Lower leg skin (tissue), 4 donors: ENCODE measurements around the gene ALG12. TPM values are rescaled to one million over a fixed set of nuclear protein-coding genes. Genes with fewer than 3 reads are reported as not detected.

Experiments used
- DNase-seq, 2 donors: peaks; one replicate each; pipeline ENCODE4 v3.0.0-alpha.2; 2019; ENCODE audit warnings: low spot score in 2 of 2
- H3K4me3 ChIP-seq: fragments of 200-600 bp; sonication (generic); 2 replicates; pipeline ENCODE4 v1.5.1; 2017; ENCODE audit warnings: mild to moderate bottlenecking, low read depth; ENCODE audit not compliant: poor library complexity, severe bottlenecking
- CTCF ChIP-seq, 3 donors: fragments of 450-650 bp; IDR thresholded peaks; one replicate each; pipeline ENCODE4 v1.5.1; 2016; ENCODE audit warnings: antibody characterized with exemption in 3 of 3, mild to moderate bottlenecking in 3 of 3, moderate library complexity in 2 of 3
- POLR2A ChIP-seq, 2 donors: fragments of 450-650 bp; IDR thresholded peaks; one replicate each; pipeline ENCODE4 v1.6.1; 2016 to 2017; ENCODE audit warnings: antibody characterized with exemption in 2 of 2, mild to moderate bottlenecking in 1 of 2, moderate library complexity in 1 of 2
- WGBS, 2 donors: methylation state at CpG; one replicate each; pipeline ENCODE4 v1.1.5; 2018; 5-methylcytosine and 5-hydroxymethylcytosine counted together
- intact Hi-C: fragments of 100-400 bp; cut with DNase I; formaldehyde crosslinking; loops from one replicate; pipeline ENCODE4 v1.15.0; 2023; ENCODE audit warnings: low total_unique reads
- total RNA-seq, 4 donors: library from RNA; depleted of rRNA; stranded (reverse); fragments of >200 nt; gene quantifications; one replicate each; pipeline ENCODE4 v1.1.0, GENCODE V29; 2016

Gene ALG12
- total RNA-seq, 4 donors from 2014 or later: 7.5 to 25.6 (median 16.1) TPM

- intact Hi-C loops: loop anchor here (10.0 kb wide), 1 partner anchor 126 kb away; no protein-coding TSS in a partner anchor
Observed at GRCh38 chr22:49910229-49911155, 7.7 kb downstream of the ALG12 start.

GRCh38 chr22:49909476-49910205 lies 8.6 kb downstream of the ALG12 start:
- no peak for TF ChIP-seq POLR2A (IDR thresholded peaks at IDR 0.05)
- no peak for TF ChIP-seq CTCF (IDR thresholded peaks at IDR 0.05)
- intact Hi-C loops: loop anchor here (10.0 kb wide), 1 partner anchor 125 kb away; no protein-coding TSS in a partner anchor
- 92 to 93% methylated on average over 23 of the region's 23 CpGs for WGBS, 2 donors
- DNase-seq: no peak
- H3K4me3 ChIP-seq: no peak overlapping the region

More at GRCh38 chr22:49910229-49911155, 7.7 kb downstream of the ALG12 start:
- TF ChIP-seq POLR2A (IDR thresholded peaks at IDR 0.05): no peak
- TF ChIP-seq CTCF (IDR thresholded peaks at IDR 0.05): no peak
- DNase-seq: no peak
- WGBS, 2 donors: 89 to 93% methylated on average over 25 to 27 of the region's 27 CpGs
- H3K4me3 ChIP-seq: no peak overlapping the region

DNA sequence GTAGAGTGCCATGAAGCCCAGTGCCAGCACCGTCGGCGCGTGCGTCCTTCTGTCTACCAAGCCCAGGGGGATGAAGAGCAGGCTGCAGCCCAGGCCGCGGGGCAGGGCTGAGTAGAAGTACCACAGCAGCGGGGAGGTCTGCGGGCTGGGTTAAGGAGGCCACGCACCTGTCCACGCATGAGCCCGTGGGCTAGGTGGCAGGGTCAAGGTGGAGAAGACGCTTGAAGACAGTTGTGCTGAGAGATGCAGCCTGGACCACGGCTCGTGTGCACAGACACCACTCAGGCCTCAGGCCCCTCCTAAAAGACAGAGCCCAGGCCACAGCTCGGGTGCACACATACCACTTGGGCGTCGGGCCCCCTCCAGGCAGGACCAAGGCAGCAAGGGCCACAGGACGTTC lies 10.4 kb downstream of the ALG12 start:
- DNase-seq: no peak
- 92 to 94% methylated on average over 19 of the region's 19 CpGs for WGBS, 2 donors
- no peak for TF ChIP-seq POLR2A (IDR thresholded peaks at IDR 0.05)
- no peak for TF ChIP-seq CTCF (IDR thresholded peaks at IDR 0.05)
- no peak overlapping the region for H3K4me3 ChIP-seq
- intact Hi-C loops: no loop called here

- intact Hi-C loops: no loop called here
- no peak overlapping the region for H3K4me3 ChIP-seq
- TF ChIP-seq POLR2A (IDR thresholded peaks at IDR 0.05) (no peak), CTCF (IDR thresholded peaks at IDR 0.05) (no peak)
- WGBS, 2 donors: 93 to 96% methylated on average over 13 to 14 of the region's 14 CpGs
- DNase-seq: no peak
Observed at GRCh38 chr22:49906799-49907290, 11.4 kb downstream of the ALG12 start.

- H3K4me3 ChIP-seq: no peak overlapping the region
- intact Hi-C loops: no loop called here
- no peak for TF ChIP-seq POLR2A (IDR thresholded peaks at IDR 0.05)
- no peak for TF ChIP-seq CTCF (IDR thresholded peaks at IDR 0.05)
- 92 to 93% methylated on average over 19 to 21 of the region's 28 CpGs for WGBS, 2 donors
- no peak for DNase-seq
Observed at GRCh38 chr22:49906071-49906798, 12.0 kb downstream of the ALG12 start.
